Fibroblast of skin of scalp (primary cell): Measurements from ENCODE around the gene GJD2.
A peak's percentile ranks its signal among the peaks of the same experiment; 100 is the strongest.

Experiments used
- DNase-seq: peaks from one replicate; pipeline ENCODE4 v3.0.0-alpha.2; 2013

The GJD2 gene

DNA sequence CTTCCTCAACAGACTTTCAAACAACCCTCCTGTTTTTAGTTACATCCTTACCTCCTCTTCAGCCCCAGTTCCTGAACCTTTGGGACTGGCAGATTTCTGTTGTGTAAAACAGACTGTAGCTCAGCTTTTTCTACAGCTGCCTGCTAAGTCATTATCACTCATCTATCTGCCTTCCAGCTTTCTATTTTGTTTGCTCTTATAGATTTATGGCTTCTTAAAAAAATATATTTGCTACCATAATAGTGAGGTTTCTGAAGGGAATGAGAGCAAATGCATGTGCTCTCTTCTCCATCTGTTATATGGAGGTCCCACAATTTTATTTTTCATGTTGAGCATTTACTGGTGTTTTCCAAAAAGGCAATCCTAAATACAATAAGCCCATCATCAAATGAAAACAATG lies 18.2 kb upstream of the GJD2 start:
- no peak for DNase-seq

GRCh38 chr15:34772312-34772711 lies 17.5 kb upstream of the GJD2 start:
- DNase-seq = no peak

DNA sequence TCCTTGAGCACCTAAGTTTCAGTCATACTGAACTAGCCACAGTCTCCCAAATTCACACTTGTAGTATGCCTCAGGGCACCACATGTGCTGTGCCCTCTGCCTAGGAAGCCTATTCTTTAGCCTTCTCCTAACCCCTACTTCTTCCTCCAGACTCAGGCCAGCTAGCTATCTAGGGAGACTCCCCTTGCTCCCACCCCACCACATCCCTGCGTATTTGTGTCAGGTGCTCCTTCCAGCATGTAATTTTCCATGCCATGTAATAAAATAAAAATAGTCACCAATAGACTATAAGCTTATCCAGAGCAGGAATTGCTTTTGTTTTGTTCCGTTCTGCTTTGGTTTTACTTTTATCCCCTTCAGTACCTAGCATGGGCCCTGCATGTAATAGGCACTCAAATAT lies 14.9 kb upstream of the GJD2 start:
- DNase-seq = no peak

DNA sequence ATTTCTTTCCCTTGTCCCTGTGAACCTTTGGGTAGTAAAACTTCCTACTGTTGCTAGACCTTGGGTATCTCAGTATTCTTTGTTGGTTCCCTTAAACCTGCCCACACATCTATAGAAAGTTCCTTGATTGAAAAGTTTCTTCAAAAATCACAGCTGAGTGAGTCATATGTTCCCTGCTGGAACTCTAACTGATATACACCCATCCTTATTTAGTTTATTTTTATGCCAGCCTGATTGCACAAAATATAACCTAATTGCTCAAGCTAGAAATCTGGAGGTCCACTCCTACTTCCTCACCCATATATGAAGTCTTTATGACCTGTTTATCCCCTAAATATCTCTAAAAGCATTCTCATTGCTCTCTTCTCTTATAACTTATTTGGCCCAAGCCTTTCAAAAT lies 13.7 kb upstream of the GJD2 start:
- DNase-seq = no peak

- no peak for DNase-seq
Measured at GRCh38 chr15:34765741-34766140, 10.9 kb upstream of the GJD2 start.

DNA sequence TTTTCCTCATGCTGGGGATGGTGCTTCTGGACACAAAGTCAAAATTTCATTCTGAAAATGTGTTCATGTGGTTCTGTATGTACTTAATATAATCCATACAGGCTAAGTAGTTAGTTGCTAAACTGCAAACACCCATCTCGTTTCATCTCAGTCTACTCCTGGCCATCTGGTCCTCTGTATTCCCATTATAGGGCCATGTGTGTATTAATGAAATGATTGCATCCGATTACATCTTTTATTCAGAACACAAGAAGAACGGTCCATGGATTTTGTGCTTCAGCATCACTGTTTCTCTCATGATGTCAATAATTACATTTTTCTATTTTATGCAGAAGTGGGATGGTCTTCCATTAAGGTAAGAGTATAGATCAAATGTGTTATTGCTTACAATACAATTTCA lies 6.1 kb upstream of the GJD2 start:
- no peak for DNase-seq

- no peak for DNase-seq
Measured at GRCh38 chr15:34759992-34760391, 5.2 kb upstream of the GJD2 start.

- no peak for DNase-seq
Measured at GRCh38 chr15:34759347-34759746, 4.5 kb upstream of the GJD2 start.

DNA sequence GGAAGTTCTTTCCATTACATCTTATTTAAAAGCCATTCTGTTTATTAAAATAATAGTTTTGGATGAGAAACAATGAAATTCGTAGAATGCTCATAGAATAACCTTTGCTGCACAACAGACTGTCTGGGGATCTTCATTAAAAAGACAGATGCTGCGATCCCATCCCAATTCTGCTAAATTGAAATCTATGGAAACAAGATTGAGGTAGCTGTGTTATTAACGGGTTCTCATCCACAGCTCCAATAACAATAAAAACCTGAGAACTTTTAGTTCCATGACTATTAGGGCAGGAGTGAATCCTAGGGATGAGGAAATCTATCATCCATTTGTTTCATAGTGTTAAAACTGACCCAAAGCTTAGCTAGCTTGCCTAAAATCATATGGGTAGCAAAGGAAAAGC lies 2.5 kb upstream of the GJD2 start:
- no peak for DNase-seq

DNA sequence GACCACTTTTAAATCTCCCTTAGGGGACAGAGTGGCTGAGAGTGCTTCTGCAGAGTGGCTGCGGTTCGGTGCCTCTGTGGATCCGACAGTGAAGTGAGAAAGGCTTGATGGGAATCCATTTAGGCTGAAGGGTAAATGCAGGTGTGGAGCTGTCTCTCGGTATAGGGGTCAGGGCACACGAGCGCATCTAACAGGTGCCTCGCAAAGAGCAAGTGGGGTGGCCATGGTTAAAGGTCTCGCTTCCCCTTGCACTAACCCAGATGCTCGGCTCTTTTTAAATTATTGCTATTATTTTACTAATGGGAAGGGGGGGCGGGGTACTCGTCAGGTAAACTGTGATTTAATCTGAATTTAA lies 598 bp upstream of the GJD2 start:
- DNase-seq = no peak

- DNase-seq = no peak
Measured at GRCh38 chr15:34754171-34754601, 612 bp downstream of the GJD2 start.

DNA sequence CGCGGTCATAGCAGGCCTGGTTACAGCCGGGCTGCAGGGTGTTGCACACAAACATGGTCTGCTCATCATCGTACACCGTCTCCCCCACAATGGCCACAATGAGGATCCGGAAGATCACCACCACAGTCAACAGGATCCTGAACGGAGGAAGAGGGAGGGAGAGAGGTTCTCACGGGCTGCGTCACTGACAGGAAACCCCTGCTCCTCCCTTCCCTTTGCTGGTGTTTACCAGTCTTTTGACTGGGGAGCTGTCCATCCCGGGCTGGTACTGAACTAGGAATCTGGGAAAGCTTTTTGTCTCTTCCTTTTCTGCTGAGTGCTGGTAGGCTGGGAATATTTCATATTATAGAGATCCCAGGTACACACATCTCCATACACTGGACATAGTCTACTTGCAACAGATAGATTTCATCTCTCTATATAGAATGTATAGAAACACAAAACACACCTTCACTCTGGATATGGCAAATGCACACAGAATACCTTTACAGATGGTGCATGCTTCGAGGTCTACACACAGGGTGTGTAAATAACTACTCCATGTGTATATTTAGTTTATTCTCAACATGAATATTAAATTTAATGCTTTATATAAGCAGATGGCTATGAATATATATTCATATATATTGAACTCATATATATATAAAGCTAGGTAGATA lies 1.4 kb downstream of the GJD2 start:
- peak; percentile 62 for DNase-seq

DNA sequence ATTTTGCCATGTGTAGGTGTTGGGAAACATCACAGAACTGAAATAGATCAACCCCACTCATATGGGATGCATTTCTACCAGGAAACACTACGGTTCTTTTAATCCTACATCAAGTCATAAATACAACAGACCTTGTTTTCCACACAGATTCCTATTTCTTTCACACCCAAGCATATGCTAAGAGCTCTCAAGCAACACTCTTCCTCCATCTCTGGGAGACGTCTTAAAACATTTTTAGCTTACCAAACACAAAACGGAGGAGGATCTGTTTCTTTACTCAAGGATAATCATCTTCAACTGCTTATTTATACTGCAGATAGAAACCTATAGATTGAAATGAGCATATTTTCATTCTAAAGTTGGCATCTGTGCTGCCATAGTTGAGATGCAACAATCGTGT lies 5.1 kb downstream of the GJD2 start:
- no peak for DNase-seq

GRCh38 chr15:34739346-34739745 lies 15.5 kb downstream of the GJD2 start:
- no peak for DNase-seq

DNA sequence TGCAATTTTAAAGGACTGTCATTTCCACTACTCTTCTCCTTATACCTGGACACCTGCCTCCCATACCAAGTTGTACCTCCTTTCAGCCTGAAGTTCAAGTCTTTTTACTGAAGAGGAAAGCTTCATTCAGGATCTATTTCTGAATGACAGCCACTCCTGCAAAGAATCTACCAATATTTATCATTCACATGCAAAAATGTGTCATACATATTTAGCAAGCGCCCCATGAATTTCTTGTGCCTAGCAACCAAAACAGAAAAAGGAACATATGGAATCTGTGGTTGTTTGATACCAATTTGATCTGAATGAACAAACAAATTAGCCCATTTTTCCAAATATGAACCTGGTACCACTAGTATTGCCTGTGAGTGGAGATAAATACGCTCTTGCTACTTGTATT lies 16.8 kb downstream of the GJD2 start:
- DNase-seq = no peak

DNA sequence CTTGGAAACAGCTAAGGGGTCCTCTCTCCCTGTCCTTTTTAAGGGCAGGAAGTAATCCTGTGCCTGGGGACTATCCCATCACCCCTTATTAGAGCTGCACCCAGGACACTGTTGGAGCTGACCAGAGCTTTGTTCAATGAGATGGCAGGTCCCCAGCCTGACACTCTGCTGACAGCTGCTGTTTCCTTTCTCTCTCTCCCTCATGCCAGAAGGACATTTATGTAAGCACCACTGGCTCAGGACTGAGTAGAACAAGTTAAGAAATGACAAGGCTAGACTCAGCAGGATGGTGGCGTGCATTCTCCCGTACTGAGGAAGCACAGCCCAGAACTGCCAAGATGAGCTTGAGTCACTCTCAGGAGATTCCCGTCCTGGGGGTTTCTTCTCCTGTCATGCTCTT lies 17.3 kb downstream of the GJD2 start:
- DNase-seq = no peak

DNA sequence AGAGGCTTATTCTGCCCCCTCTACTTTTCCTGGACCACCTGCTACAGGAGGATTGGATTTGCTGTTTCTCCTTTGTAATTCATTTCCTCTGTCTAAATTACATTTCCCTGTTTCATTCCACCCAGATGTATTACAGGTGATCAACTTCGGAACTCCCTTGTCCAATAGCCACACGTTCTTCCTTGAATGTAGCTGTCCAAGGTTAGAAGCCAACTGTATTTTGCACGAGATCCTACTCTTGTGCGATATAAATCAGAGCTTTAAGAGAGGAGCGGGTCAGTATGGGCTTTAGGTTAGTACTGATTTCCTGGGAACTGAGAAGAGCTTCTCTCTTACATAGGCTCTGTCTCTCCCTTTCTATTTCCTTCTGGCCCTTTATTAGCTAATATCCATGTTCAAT lies 20.5 kb downstream of the GJD2 start:
- DNase-seq = no peak

DNA sequence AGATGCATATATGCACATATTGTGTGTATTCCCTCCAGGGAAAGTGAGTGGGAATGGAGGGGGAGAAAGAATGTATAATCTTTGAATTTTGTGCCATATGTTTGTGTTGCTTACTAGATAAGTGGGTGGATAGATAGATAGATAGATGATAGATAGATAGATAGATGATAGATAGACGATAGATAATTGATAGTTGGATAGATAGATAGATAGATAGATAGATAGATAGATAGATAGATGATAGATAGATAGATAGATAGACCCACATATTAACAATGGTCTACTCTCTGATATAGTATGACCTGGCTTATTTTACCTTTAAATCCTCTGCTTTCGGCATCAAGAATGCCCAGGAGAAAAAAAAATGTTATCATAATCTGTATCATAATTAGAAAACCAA lies 21.2 kb downstream of the GJD2 start:
- no peak for DNase-seq

- no peak for DNase-seq
Measured at GRCh38 chr15:34732430-34732829, 22.4 kb downstream of the GJD2 start.

DNA sequence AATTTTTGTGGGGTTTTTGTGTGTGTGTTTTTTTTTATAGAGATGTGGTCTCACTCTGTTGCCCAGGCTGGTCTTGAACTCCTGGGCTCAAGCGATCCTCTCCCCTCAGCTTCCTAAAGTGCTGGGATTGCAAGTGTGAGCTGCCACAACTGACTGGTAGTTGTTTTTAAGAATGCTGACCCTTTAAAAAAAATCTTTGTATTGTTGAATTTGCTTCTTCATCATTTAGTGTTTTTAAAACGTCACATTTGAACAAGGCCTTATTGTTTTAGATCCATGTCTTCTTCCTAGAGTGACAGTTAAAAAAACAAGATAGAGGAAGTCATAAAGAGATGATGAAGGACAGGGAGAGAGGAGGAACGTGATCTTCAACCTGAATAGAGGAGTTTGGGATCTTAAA lies 24.1 kb downstream of the GJD2 start:
- DNase-seq = no peak

- DNase-seq = peak; percentile 16
Measured at GRCh38 chr15:34729886-34730285, 24.9 kb downstream of the GJD2 start.

DNA sequence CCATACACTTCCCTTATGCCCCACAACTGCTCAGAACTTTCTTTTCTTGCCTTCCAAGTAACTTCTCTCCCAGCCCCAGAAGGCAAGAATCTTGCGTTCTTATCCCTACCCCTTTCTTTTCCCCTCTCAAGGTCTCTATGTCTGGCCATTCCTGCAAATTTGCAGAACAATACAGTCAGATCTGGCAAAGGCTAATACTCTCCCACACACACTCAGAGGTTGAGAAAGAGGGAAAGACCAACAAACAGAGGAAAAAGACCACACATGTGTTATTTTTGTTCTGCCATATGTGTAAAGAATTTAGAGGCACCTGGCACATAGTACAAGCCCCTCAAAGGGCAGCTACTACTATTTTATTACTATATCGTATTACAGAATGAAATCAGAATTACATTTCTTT lies 25.7 kb downstream of the GJD2 start:
- no peak for DNase-seq

DNA sequence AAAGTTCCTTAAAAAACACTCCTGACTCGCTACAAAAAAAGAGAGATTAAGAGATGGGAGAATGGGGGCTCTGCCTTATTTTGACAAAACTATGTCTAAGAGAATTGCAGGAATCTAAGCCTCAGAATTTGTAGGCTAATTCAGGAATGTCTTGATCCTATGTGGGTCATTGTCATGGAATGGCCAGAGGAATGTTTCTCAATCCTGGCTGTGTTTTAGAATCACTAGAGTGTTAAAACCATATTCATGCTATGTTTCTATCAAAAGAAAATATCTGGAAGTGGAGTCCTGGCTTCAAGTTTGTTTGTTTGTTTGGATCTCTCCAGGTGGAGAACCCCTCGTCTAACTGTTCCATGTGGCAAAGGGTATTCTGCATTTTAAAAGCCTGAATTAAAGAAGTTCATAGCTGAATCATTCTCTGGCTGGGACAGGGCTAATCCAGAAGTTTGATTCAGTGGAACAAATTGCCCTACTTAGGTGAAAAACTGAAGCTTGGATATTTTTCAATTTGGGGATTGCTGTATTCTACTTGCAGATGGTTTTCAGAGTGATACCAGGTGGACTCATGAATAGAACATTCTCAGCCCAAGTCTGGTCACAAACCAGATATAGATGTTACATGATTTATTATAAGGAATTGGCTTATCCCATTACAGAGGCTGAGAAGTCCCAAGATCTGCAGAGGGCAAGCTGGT lies 28.2 kb downstream of the GJD2 start:
- peak; percentile 74 for DNase-seq

DNA sequence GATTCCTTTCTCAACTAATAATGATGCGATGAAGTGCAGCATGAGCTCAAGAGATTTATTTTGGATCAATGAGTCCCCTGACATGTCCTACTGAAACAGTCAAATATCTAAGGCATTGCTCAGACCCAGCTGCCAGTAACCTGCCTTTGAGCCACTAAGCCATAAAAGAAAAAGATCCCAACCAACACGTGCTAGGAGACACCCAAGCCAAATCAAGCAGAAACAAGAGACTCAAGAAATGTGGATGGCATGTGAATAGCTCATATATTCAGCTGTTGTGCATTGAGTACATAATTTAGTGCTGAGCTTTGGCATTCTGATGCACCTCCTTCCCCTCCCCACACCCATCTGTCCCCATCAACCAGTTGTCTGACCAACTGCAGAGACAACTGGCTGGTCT lies 29.2 kb downstream of the GJD2 start:
- peak; percentile 68 for DNase-seq

DNA sequence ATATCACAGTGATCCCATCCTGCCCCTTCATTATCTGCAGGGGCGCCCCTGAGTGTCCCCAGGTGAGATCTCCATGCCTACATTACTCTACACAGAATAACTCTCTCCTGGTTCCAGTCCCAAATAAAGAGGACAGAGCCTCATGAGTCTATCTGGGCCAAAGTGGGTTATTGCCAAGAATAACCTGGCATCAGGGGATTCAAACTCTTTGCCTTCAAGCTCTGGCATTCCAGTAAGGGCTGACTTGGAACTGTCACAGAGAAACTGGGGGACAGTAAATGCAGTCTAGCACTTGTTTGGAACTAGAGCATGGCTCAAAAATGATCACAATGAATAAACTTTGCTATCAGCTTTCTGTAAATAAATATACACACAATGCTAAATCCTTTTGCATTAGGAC lies 30.3 kb downstream of the GJD2 start:
- DNase-seq = no peak
